GM06990 (cell line): ENCODE measurements around the gene DISC1.
"Not testable (repeated sequence)": the region's sequence is repeated elsewhere in the genome, so short reads cannot be mapped to it uniquely, and the experiment has no call there.

Experiments
- DNase-seq: peaks from one replicate; pipeline ENCODE4 v3.0.0-alpha.2; 2011; ENCODE audit not compliant: insufficient read length; ENCODE audit errors: extremely low read depth
- H3K27me3 ChIP-seq: replicated peaks from 2 replicates; pipeline ENCODE4 v1.6.0; 2011; ENCODE audit warnings: low read length; ENCODE audit not compliant: control insufficient read depth, insufficient read depth
- H3K36me3 ChIP-seq: 2 replicates; pipeline ENCODE4 v1.5.1; 2011; ENCODE audit warnings: low read length; ENCODE audit not compliant: control insufficient read depth, insufficient read depth
- H3K4me3 ChIP-seq: replicated peaks from 2 replicates; pipeline ENCODE4 v1.5.1; 2011; ENCODE audit warnings: low read depth, mild to moderate bottlenecking, control low read depth, low read length
- CTCF ChIP-seq: IDR thresholded peaks from 2 replicates; pipeline ENCODE4 v1.5.1; 2011; ENCODE audit warnings: low read length, control low read depth, mild to moderate bottlenecking, inconsistent platforms; ENCODE audit not compliant: insufficient read depth, poor library complexity, severe bottlenecking

Gene DISC1

GRCh38 chr1:231643071-231643934 lies 16.7 kb downstream of the DISC1 start:
- Histone ChIP-seq H3K36me3 (no peaks in the 10 kb centered on the region), H3K27me3 (no peaks in the 10 kb centered on the region)
- TF ChIP-seq CTCF, result no peak

GRCh38 chr1:231643935-231644237 lies 17.3 kb downstream of the DISC1 start:
- no peak for DNase-seq
- Histone ChIP-seq H3K27me3 (no peaks in the 10 kb centered on the region), H3K36me3 (no peaks in the 10 kb centered on the region), H3K4me3 (no peak overlapping the region)
- no peak for TF ChIP-seq CTCF

More at GRCh38 chr1:231643071-231643934, 16.7 kb downstream of the DISC1 start:
- DNase-seq, result no peak
- H3K4me3 ChIP-seq, result no peak overlapping the region

GRCh38 chr1:231645634-231646033 lies 19.0 kb downstream of the DISC1 start:
- H3K27me3 ChIP-seq, H3K4me3 ChIP-seq, DNase-seq, H3K36me3 ChIP-seq: not testable (repeated sequence)

- not testable (repeated sequence) for H3K27me3 ChIP-seq, H3K36me3 ChIP-seq, DNase-seq, H3K4me3 ChIP-seq
Observed at GRCh38 chr1:231646165-231646564, 19.6 kb downstream of the DISC1 start.

- not testable (repeated sequence) for H3K27me3 ChIP-seq, H3K36me3 ChIP-seq, H3K4me3 ChIP-seq, DNase-seq
Observed at GRCh38 chr1:231651621-231652260, 25.2 kb downstream of the DISC1 start.

GRCh38 chr1:231653632-231654031 lies 27.0 kb downstream of the DISC1 start:
- Histone ChIP-seq H3K36me3 (no peaks in the 10 kb centered on the region), H3K27me3 (no peaks in the 10 kb centered on the region), H3K4me3 (no peak overlapping the region)
- TF ChIP-seq CTCF, result no peak
- no peak for DNase-seq

GRCh38 chr1:231656741-231657140 lies 30.2 kb downstream of the DISC1 start:
- no peak for TF ChIP-seq CTCF
- no peaks in the 10 kb centered on the region for H3K36me3 ChIP-seq
- H3K4me3 ChIP-seq, result no peak overlapping the region
- H3K27me3 ChIP-seq, result no peaks in the 10 kb centered on the region
- DNase-seq, result no peak

- not testable (repeated sequence) for DNase-seq, H3K36me3 ChIP-seq, H3K27me3 ChIP-seq, H3K4me3 ChIP-seq
Observed at GRCh38 chr1:231658223-231658622, 31.6 kb downstream of the DISC1 start.
